Cerebellar nuclear complex (tissue), 1 donor: ENCODE data around the gene FOXJ1.

Experiments
- DNase-seq, 2 experiments: peaks; one replicate each; lab custom pipeline; 2025; lab: John Stamatoyannopoulos, UW

Gene FOXJ1

GRCh38 chr17:76091526-76092286 is 49.3 kb downstream of the FOXJ1 start:
- DNase-seq = no peak

- no peak for DNase-seq
Measured at GRCh38 chr17:76090517-76091129, 50.4 kb downstream of the FOXJ1 start.

GRCh38 chr17:76089680-76090516 is 51.1 kb downstream of the FOXJ1 start:
- no peak for DNase-seq

GRCh38 chr17:76088868-76089576 is 52.0 kb downstream of the FOXJ1 start:
- no peak for DNase-seq

GRCh38 chr17:76088041-76088867 is 52.8 kb downstream of the FOXJ1 start:
- DNase-seq = no peak

GRCh38 chr17:76087531-76087930 is 53.5 kb downstream of the FOXJ1 start:
- no peak for DNase-seq

GRCh38 chr17:76086384-76086783 is 54.7 kb downstream of the FOXJ1 start:
- DNase-seq = no peak
